Karpas-422 (cell line): ENCODE measurements around the gene DNALI1. TPM values are rescaled to one million over a fixed set of nuclear protein-coding genes. Genes with fewer than 3 reads are reported as not detected.
"Not testable (repeated sequence)": the region's sequence is repeated elsewhere in the genome, so short reads cannot be mapped to it uniquely, and the experiment has no call there.

Source experiments
- DNase-seq: peaks from one replicate; pipeline ENCODE4 v3.0.0-alpha.2; 2015
- H2AFZ ChIP-seq: fragments of 200-600 bp; sonication (generic); 2 replicates; pipeline ENCODE4 v1.6.1; 2014; ENCODE audit warnings: antibody characterized with exemption, low read length, mixed read lengths
- H3K27ac ChIP-seq: fragments of 200-600 bp; sonication (generic); 2 replicates; pipeline ENCODE4 v1.5.1; 2014; ENCODE audit warnings: mild to moderate bottlenecking, low read length, moderate library complexity
- H3K27me3 ChIP-seq: fragments of 200-600 bp; sonication (generic); 2 replicates; pipeline ENCODE4 v1.6.1; 2014; ENCODE audit warnings: low read length, mixed read lengths
- H3K36me3 ChIP-seq: fragments of 200-600 bp; sonication (generic); 2 replicates; pipeline ENCODE4 v1.6.1; 2014; ENCODE audit warnings: low read length, mixed read lengths; ENCODE audit not compliant: insufficient read depth
- H3K4me1 ChIP-seq: fragments of 200-600 bp; sonication (generic); 2 replicates; pipeline ENCODE4 v1.6.1; 2014; ENCODE audit warnings: mild to moderate bottlenecking, low read length, mixed read lengths
- H3K4me2 ChIP-seq: fragments of 200-600 bp; sonication (generic); 2 replicates; pipeline ENCODE4 v1.6.1; 2014; ENCODE audit warnings: low read length, low read depth, mild to moderate bottlenecking; ENCODE audit not compliant: poor library complexity, severe bottlenecking
- H3K4me3 ChIP-seq: fragments of 200-600 bp; sonication (generic); 2 replicates; pipeline ENCODE4 v1.5.1; 2014; ENCODE audit warnings: mild to moderate bottlenecking, antibody characterized with exemption, low read length, mixed read lengths
- H3K79me2 ChIP-seq: fragments of 200-600 bp; sonication (generic); 2 replicates; pipeline ENCODE4 v1.6.1; 2014; ENCODE audit warnings: mild to moderate bottlenecking, low read length, mixed read lengths
- H3K9ac ChIP-seq: fragments of 200-600 bp; sonication (generic); 2 replicates; pipeline ENCODE4 v1.6.0; 2014; ENCODE audit warnings: low read length
- H3K9me2 ChIP-seq: fragments of 200-600 bp; sonication (generic), shearing (Covaris generic); replicated peaks from 2 replicates; pipeline ENCODE4 v1.6.0; 2014; ENCODE audit warnings: mild to moderate bottlenecking, low read length, moderate library complexity; ENCODE audit not compliant: insufficient read depth
- H3K9me3 ChIP-seq: fragments of 300-700, 200-600 bp; sonication (generic); 2 replicates; pipeline ENCODE4 v1.6.1; 2014; ENCODE audit warnings: low read length, mixed read lengths
- H4K20me1 ChIP-seq: fragments of 200-600 bp; sonication (generic); 2 replicates; pipeline ENCODE4 v1.6.1; 2014; ENCODE audit warnings: mild to moderate bottlenecking, antibody characterized with exemption, low read length, low read depth; ENCODE audit not compliant: insufficient read depth
- total RNA-seq: library from RNA; depleted of rRNA; stranded (reverse); fragments of >200 nt; shearing (Covaris generic); gene quantifications from 2 replicates; pipeline ENCODE4 v1.2.3, GENCODE V29; 2014; ENCODE audit warnings: low replicate concordance

DNALI1 gene
- total RNA-seq, 1 experiment from 2014 or later, result not detected

- not testable (repeated sequence) for H3K4me1 ChIP-seq, H3K36me3 ChIP-seq, H3K27me3 ChIP-seq, H3K79me2 ChIP-seq, DNase-seq, H3K9me2 ChIP-seq, H3K9ac ChIP-seq, H3K9me3 ChIP-seq, H4K20me1 ChIP-seq, H3K4me3 ChIP-seq, H3K27ac ChIP-seq, H2AFZ ChIP-seq, H3K4me2 ChIP-seq
Observed at GRCh38 chr1:37559957-37560379, 3.2 kb downstream of the DNALI1 start.

GRCh38 chr1:37560401-37561132 is 3.8 kb downstream of the DNALI1 start:
- H3K4me3 ChIP-seq, result no peak overlapping the region
- no peak overlapping the region for H3K9ac ChIP-seq
- H3K9me2 ChIP-seq, result no peaks in the 10 kb centered on the region
- H3K27me3 ChIP-seq, result no peaks in the 10 kb centered on the region
- no peak overlapping the region for H2AFZ ChIP-seq
- H3K27ac ChIP-seq, result no peak overlapping the region
- H3K4me1 ChIP-seq, result no peaks in the 10 kb centered on the region
- no peaks in the 10 kb centered on the region for H4K20me1 ChIP-seq
- DNase-seq, result no peak
- H3K4me2 ChIP-seq, result no peak overlapping the region
- no peaks in the 10 kb centered on the region for H3K9me3 ChIP-seq
- peaks cover 5% of the 10 kb centered on the region; the same call in 1 of the 2 replicates for H3K36me3 ChIP-seq
- H3K79me2 ChIP-seq, result no peaks in the 10 kb centered on the region

GRCh38 chr1:37561133-37562132 is 4.7 kb downstream of the DNALI1 start:
- no peak overlapping the region for H3K4me2 ChIP-seq
- H3K27me3 ChIP-seq, result no peaks in the 10 kb centered on the region
- no peaks in the 10 kb centered on the region for H3K4me1 ChIP-seq
- no peak overlapping the region for H2AFZ ChIP-seq
- no peak overlapping the region for H3K4me3 ChIP-seq
- peaks cover 14% of the 10 kb centered on the region; the same call in 1 of the 2 replicates for H3K36me3 ChIP-seq
- no peaks in the 10 kb centered on the region for H4K20me1 ChIP-seq
- DNase-seq, result peak; percentile 50
- H3K9me2 ChIP-seq, result no peaks in the 10 kb centered on the region
- no peaks in the 10 kb centered on the region for H3K9me3 ChIP-seq
- H3K79me2 ChIP-seq, result no peaks in the 10 kb centered on the region
- H3K9ac ChIP-seq, result no peak overlapping the region
- H3K27ac ChIP-seq, result no peak overlapping the region

- H3K4me1 ChIP-seq, result no peaks in the 10 kb centered on the region
Observed at GRCh38 chr1:37562984-37563383, 6.2 kb downstream of the DNALI1 start.

GRCh38 chr1:37564892-37565291 is 8.2 kb downstream of the DNALI1 start:
- Histone ChIP-seq H3K36me3 (peaks cover 45% of the 10 kb centered on the region), H3K4me1 (no peaks in the 10 kb centered on the region), H4K20me1 (no peaks in the 10 kb centered on the region), H3K27me3 (no peaks in the 10 kb centered on the region), H3K9me2 (no peaks in the 10 kb centered on the region), H3K4me3 (no peak overlapping the region), H3K4me2 (no peak overlapping the region), H3K9me3 (no peaks in the 10 kb centered on the region), H2AFZ (no peak overlapping the region), H3K9ac (no peak overlapping the region), H3K79me2 (no peaks in the 10 kb centered on the region), H3K27ac (no peak overlapping the region)
- DNase-seq, result no peak

More at GRCh38 chr1:37562984-37563383, 6.2 kb downstream of the DNALI1 start:
- Histone ChIP-seq H2AFZ (no peak overlapping the region), H3K27me3 (no peaks in the 10 kb centered on the region), H3K9me3 (no peaks in the 10 kb centered on the region), H3K4me2 (no peak overlapping the region), H3K27ac (no peak overlapping the region), H3K4me3 (no peak overlapping the region), H3K79me2 (no peaks in the 10 kb centered on the region), H3K9ac (no peak overlapping the region), H3K36me3 (peaks cover 26% of the 10 kb centered on the region), H3K9me2 (no peaks in the 10 kb centered on the region), H4K20me1 (no peaks in the 10 kb centered on the region)
- no peak for DNase-seq

- H3K9ac ChIP-seq, result no peak overlapping the region
- H3K27me3 ChIP-seq, result no peaks in the 10 kb centered on the region
- DNase-seq, result no peak
- no peaks in the 10 kb centered on the region for H3K79me2 ChIP-seq
- H3K27ac ChIP-seq, result no peak overlapping the region
- no peak overlapping the region for H2AFZ ChIP-seq
- no peak overlapping the region for H3K4me2 ChIP-seq
- no peak overlapping the region for H3K4me3 ChIP-seq
- no peaks in the 10 kb centered on the region for H3K4me1 ChIP-seq
- peaks cover 61% of the 10 kb centered on the region for H3K36me3 ChIP-seq
- no peaks in the 10 kb centered on the region for H3K9me2 ChIP-seq
- no peaks in the 10 kb centered on the region for H3K9me3 ChIP-seq
- no peaks in the 10 kb centered on the region for H4K20me1 ChIP-seq
Observed at GRCh38 chr1:37567023-37567422, 10.3 kb downstream of the DNALI1 start.

GRCh38 chr1:37570528-37571334 is 14.0 kb downstream of the DNALI1 start:
- H3K4me2 ChIP-seq, result no peak overlapping the region
- no peaks in the 10 kb centered on the region for H3K27me3 ChIP-seq
- no peaks in the 10 kb centered on the region for H4K20me1 ChIP-seq
- H3K9me3 ChIP-seq, result no peaks in the 10 kb centered on the region
- no peak for DNase-seq
- H3K4me3 ChIP-seq, result no peak overlapping the region
- no peak overlapping the region for H3K27ac ChIP-seq
- no peaks in the 10 kb centered on the region for H3K9me2 ChIP-seq
- H3K4me1 ChIP-seq, result no peaks in the 10 kb centered on the region
- no peak overlapping the region for H2AFZ ChIP-seq
- H3K36me3 ChIP-seq, result peaks cover 86% of the 10 kb centered on the region
- H3K9ac ChIP-seq, result no peak overlapping the region
- 0 out of 2 replicates have a peak, but pooled peaks cover 2% of the 10 kb centered on the region for H3K79me2 ChIP-seq
